Mesothelial cell of epicardium (in vitro differentiated cells): ENCODE measurements around the gene ADAMTS16. TPM values are rescaled to one million over a fixed set of nuclear protein-coding genes. Genes with fewer than 3 reads are reported as not detected.

Source experiments
- DNase-seq, 2 experiments: peaks; one replicate each; pipeline ENCODE4 v3.0.0; 2021; ENCODE audit warnings: low spot score in 2 of 2; ENCODE audit not compliant: unreplicated experiment in 2 of 2
- H3K27ac Mint-ChIP-seq: 2 replicates; pipeline ENCODE4 v1.8.0; 2021; ENCODE audit warnings: mixed read lengths
- H3K27me3 Mint-ChIP-seq: 2 replicates; pipeline ENCODE4 v1.8.0; 2021; ENCODE audit warnings: low read depth, mixed read lengths
- H3K36me3 Mint-ChIP-seq: 2 replicates; pipeline ENCODE4 v1.8.0; 2021; ENCODE audit warnings: mixed read lengths
- H3K4me1 Mint-ChIP-seq: 2 replicates; pipeline ENCODE4 v1.8.0; 2021; ENCODE audit warnings: mixed read lengths
- H3K4me3 Mint-ChIP-seq: 2 replicates; pipeline ENCODE4 v1.8.0; 2021; ENCODE audit warnings: mild to moderate bottlenecking, moderate library complexity, mixed read lengths
- H3K9me3 Mint-ChIP-seq: 2 replicates; pipeline ENCODE4 v1.8.0; 2021; ENCODE audit warnings: mixed read lengths
- total RNA-seq: library from RNA; stranded (reverse); gene quantifications from 3 replicates; pipeline ENCODE4 v1.2.1, GENCODE V29; 2021
- TF ChIP-seq, protein P1 (sequence below): fragments of 200-600 bp; sonication (generic); IDR thresholded peaks from one replicate; pipeline ENCODE4 v1.5.0; 2021; ENCODE audit warnings: antibody characterized with exemption; ENCODE audit not compliant: unreplicated experiment

Gene ADAMTS16
- total RNA-seq, 1 donor from 2014 or later: 24.3 TPM

DNA sequence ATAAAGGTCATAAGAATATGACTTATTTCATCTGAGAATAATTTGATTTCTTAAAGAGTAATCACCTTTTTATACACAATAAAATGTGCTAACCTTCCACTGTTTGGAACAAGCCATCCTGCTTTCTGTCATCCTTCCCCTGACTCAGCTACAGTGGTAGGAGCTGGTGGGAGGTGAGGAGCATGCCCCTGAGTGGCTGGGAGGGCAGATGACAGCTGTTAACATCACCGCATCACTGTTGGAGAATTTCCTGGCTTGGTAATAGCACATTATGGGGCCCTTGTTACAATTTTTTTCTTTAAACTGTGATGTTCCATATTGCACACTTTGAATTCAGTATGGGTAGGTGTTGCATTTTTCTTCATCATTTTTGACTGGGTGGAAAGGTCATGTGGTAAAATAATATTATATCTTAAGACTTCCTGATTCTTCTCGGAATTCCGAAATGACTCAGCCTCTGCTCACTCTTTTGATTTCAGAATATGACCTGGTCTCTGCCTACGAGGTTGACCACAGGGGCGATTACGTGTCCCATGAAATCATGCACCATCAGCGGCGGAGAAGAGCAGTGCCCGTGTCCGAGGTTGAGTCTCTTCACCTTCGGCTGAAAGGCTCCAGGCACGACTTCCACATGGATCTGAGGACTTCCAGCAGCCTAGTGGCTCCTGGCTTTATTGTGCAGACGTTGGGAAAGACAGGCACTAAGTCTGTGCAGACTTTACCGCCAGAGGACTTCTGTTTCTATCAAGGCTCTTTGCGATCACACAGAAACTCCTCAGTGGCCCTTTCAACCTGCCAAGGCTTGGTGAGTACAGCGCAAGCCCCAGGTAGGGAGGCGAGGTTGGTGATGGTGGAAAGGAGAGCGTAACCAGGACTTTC lies 5.8 kb downstream of the ADAMTS16 start:
- no peak overlapping the region for H3K4me3 Mint-ChIP-seq
- peaks cover 55% of the 10 kb centered on the region for H3K36me3 Mint-ChIP-seq
- peaks cover 7% of the 10 kb centered on the region for H3K4me1 Mint-ChIP-seq
- H3K27me3 Mint-ChIP-seq: peaks cover 8% of the 10 kb centered on the region
- no peak for DNase-seq
- TF ChIP-seq, protein P1, sequence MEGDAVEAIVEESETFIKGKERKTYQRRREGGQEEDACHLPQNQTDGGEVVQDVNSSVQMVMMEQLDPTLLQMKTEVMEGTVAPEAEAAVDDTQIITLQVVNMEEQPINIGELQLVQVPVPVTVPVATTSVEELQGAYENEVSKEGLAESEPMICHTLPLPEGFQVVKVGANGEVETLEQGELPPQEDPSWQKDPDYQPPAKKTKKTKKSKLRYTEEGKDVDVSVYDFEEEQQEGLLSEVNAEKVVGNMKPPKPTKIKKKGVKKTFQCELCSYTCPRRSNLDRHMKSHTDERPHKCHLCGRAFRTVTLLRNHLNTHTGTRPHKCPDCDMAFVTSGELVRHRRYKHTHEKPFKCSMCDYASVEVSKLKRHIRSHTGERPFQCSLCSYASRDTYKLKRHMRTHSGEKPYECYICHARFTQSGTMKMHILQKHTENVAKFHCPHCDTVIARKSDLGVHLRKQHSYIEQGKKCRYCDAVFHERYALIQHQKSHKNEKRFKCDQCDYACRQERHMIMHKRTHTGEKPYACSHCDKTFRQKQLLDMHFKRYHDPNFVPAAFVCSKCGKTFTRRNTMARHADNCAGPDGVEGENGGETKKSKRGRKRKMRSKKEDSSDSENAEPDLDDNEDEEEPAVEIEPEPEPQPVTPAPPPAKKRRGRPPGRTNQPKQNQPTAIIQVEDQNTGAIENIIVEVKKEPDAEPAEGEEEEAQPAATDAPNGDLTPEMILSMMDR: no peak
- H3K27ac Mint-ChIP-seq: no peak overlapping the region
- H3K9me3 Mint-ChIP-seq: peaks cover 27% of the 10 kb centered on the region

DNA sequence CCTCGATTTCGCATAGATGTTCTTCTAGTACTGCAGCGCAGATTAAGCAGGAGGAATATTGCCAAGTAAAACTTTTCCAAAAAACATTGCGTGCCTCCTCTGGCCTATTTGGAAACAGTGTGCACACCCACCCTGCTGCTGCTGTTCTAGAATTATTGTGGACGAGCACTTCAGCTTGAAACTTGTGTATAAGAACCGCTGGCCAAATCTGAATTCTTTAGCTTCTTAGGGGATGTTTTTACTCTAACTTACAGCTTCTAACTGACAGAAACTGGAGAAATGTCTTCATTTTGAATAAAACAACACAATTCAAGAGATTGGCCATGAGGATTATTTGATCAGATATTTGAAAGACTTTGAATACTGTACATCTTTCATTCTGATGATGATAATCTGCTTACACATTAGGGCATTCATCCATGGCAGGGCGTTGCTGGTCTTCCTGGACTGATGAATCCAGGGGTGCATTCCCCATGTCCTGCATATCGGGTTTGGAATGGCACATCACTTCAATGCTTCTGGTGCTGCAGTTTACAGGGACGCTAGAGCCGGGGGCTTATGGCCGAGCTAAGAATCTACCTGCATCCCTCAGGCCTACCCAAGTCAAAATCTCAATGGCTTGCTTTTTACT lies 6.5 kb downstream of the ADAMTS16 start:
- H3K4me3 Mint-ChIP-seq: no peak overlapping the region
- H3K27me3 Mint-ChIP-seq: peaks cover under 1% of the 10 kb centered on the region
- H3K9me3 Mint-ChIP-seq: peaks cover 29% of the 10 kb centered on the region
- peaks cover 56% of the 10 kb centered on the region for H3K36me3 Mint-ChIP-seq
- TF ChIP-seq, protein P1: no peak
- DNase-seq: no peak
- no peak overlapping the region for H3K27ac Mint-ChIP-seq
- H3K4me1 Mint-ChIP-seq: peaks cover 3% of the 10 kb centered on the region

DNA sequence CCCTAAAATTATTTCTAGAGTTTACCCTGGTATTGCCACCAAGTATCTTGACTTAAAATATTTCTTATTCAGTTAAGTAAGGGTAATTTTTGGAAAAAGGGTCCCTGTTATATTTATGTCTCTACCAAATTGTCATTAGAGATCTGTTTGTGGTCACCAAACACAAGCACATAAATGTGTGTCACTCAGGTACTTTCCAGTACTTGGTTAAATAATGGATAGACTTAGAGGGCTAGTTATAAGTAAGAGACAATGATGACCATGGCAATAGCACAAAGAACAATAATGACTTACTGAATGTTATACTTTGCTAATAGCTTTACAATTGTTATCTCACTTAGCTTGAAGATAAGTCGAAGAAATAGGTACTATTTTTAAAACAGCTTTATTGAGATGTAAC lies 9.0 kb downstream of the ADAMTS16 start:
- no peaks in the 10 kb centered on the region for H3K4me1 Mint-ChIP-seq
- peaks cover 26% of the 10 kb centered on the region for H3K9me3 Mint-ChIP-seq
- peaks cover 51% of the 10 kb centered on the region for H3K36me3 Mint-ChIP-seq
- no peak overlapping the region for H3K27ac Mint-ChIP-seq
- TF ChIP-seq, protein P1: no peak
- DNase-seq: no peak
- H3K27me3 Mint-ChIP-seq: no peaks in the 10 kb centered on the region
- no peak overlapping the region for H3K4me3 Mint-ChIP-seq

DNA sequence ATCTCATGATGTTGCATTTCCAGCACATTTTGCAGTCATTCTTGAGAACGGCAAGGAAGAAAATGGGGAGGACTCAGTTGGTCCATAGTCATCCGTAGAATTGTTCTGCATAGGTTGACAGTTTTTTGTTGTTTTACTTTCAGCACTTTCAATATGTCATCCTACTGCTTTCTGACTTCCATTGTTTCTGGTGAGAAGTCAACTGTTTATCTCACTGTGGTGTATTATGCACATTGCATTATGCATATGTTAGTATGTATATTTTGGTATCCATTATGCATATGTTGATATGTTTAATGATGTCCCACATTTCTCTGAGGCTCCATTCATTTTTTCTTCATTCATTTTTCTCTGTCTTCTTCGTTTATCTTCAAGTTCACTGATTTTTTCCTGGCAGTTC lies 10.5 kb downstream of the ADAMTS16 start:
- Mint-ChIP-seq H3K36me3 (peaks cover 50% of the 10 kb centered on the region), H3K27ac (no peak overlapping the region), H3K9me3 (peaks cover 25% of the 10 kb centered on the region), H3K4me3 (no peak overlapping the region), H3K4me1 (peaks cover 2% of the 10 kb centered on the region), H3K27me3 (no peaks in the 10 kb centered on the region)
- DNase-seq: no peak
- TF ChIP-seq, protein P1: no peak

DNA sequence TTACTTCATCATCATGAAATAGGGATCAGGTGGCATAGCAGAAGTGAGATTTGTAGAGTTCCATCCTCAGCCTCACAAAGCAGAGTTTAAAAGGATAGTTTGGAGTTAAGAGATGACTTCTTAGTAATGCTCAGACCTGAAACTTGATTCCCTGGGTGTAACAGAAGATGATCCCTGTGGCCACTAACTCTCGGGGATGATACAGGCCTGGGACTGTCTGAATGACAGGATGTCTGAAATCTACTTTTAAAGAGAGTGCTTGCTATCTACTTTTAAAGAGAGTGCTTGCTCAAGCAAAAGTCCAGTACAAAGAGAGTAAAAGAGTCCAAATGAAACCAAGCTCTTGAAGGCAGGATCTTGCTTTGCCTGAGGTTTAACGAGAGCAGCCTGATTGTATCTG lies 14.6 kb downstream of the ADAMTS16 start:
- Mint-ChIP-seq H3K27me3 (no peaks in the 10 kb centered on the region), H3K4me3 (no peak overlapping the region), H3K36me3 (peaks cover 20% of the 10 kb centered on the region), H3K9me3 (peaks cover 17% of the 10 kb centered on the region), H3K4me1 (peaks cover 34% of the 10 kb centered on the region), H3K27ac (no peak overlapping the region)
- TF ChIP-seq, protein P1: no peak
- no peak for DNase-seq
